UCSD-AML1 (cell line): Measurements from ENCODE around the gene DMRTA1.
"Not testable (repeated sequence)": the region's sequence is repeated elsewhere in the genome, so short reads cannot be mapped to it uniquely, and the experiment has no call there.

Experiments
- DNase-seq: peaks from one replicate; lab custom pipeline; 2025; ENCODE audit not compliant: unreplicated experiment; lab: John Stamatoyannopoulos, UW

Gene DMRTA1, protein sequence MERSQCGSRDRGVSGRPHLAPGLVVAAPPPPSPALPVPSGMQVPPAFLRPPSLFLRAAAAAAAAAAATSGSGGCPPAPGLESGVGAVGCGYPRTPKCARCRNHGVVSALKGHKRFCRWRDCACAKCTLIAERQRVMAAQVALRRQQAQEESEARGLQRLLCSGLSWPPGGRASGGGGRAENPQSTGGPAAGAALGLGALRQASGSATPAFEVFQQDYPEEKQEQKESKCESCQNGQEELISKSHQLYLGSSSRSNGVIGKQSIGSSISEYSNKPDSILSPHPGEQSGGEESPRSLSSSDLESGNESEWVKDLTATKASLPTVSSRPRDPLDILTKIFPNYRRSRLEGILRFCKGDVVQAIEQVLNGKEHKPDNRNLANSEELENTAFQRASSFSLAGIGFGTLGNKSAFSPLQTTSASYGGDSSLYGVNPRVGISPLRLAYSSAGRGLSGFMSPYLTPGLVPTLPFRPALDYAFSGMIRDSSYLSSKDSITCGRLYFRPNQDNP

GRCh38 chr9:22446589-22446949 lies at the start of gene DMRTA1:
TSS of gene DMRTA1 (plus strand) at chr9:22446824. CDS start at chr9:22447066, 242 bp downstream.
- no peak for DNase-seq

GRCh38 chr9:22401671-22402070 lies 45.0 kb upstream of the DMRTA1 start:
- DNase-seq = no peak

- DNase-seq = no peak
Measured at GRCh38 chr9:22405869-22406659, 40.6 kb upstream of the DMRTA1 start.

DNA sequence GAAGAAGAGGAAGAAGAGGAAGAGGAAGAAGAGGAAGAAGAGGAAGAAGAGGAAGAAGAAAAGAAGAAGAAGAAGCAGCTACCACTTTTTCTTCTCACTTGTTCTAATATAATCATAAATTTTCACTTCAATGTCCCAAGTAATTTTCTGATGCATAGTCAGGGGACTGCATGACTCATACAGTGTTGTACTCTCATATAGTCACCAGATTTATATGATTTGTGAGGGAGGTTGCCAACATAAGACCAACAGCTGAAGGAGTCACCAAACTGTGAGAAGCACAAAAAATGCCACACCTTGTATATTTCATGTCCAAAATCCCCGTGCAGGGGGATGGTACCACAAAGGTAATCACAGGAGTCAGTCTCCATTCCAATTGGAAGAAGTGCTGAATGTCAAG lies 32.7 kb upstream of the DMRTA1 start:
- DNase-seq = no peak

- no peak for DNase-seq
Measured at GRCh38 chr9:22415941-22416691, 30.5 kb upstream of the DMRTA1 start.

DNA sequence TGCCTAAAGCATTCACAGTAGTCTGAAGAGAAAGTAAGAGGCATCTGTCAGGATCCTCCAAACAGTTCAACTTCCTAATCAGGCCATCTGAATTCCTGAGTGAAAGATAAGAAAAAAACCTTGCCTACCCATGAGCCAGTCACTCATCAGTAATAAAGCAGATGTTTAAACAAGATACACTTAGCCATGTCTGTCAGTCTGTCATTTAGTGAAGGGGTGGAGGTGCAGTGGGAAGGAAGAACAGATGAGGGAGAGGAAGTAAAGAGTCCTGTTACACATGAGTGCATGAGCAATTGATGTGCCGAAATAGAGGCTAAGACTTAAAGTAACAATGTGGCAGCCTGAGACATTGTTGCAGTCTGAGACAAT lies 29.9 kb upstream of the DMRTA1 start:
- no peak for DNase-seq

DNA sequence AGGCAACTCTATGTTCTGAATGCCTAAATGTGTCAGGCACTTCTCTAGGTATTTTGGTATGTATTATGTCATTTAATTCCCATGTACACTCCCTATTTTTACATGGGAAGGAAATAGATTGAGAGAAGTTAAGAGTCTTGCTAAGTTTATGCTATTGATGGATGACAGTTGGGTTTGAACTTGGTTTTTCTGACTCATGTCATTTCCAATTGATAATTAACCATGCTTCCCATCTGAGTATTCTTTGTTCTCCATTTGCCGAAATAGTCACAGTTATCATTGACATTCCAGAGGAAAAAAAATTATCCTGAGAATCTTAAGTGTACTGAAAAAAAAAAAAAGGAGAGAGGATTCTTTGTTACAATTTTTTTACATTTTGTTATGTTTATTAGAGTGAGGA lies 23.1 kb upstream of the DMRTA1 start:
- no peak for DNase-seq

- DNase-seq = no peak
Measured at GRCh38 chr9:22424616-22425015, 22.0 kb upstream of the DMRTA1 start.

DNA sequence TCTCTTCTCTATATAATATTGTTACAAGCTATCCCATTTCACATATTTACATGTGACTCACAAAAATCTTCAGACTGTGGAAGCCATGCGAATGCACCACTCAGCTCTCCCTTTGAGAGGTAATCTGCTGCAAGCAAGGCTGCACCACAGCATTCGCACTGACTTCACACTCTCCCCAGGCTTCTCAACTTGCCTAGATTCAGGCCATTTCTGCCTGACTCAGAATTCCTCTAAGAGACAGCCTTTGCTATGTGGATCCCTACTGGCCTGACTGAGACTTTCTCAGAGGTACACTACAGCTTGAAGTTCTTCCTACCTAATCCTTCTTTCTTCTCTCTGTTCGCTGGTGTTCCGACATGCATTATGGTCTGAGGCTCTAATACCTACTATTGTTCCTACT lies 21.1 kb upstream of the DMRTA1 start:
- no peak for DNase-seq

DNA sequence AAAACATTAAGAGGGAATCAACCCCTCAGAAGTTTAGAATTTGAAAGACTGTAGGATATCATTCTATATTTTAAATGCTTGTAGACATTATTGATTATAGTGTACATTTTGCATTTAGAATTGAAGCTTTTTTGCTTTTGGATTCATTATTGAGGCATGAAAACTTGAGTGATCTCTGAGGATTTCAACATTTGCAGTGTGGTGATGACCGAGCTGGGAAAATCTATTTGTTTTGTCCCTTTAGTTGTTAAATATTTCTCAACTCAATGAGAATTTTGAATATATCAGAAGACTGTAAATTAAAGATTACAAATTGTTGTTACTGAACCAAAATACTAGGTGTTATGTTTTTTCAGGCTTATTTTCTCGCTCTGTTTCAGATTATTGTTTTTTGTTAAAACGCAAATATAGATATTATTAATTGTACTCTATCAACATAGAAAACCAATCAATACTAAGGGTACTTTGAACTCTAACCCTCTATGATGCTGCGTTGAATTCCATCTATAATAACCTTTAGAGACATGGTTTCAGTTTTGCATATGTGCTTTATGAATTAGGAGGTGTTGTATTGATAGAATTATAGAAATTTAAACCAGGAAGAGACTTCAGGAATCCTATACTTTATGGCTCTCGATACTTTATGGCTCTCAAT lies 19.3 kb upstream of the DMRTA1 start:
- DNase-seq = no peak

DNA sequence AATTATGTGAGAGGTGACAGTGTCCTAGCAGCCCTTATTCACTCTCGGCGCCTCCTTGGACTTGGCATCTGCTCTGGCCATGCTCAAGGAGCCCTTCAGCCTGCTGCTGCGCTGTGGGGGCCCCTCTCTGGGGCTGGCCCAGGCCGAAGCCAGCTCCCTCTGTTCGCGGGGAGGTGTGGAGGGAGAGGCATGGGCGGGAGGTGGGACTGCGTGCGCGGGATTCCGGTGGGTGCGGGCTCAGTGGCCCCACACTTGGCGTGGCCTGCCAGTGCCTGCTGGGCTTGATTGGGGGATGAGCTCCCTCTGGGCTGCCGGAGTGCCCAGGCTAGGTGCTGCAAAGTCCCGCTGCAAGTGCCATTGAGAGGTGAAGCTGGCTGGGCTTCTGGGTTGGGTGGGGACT lies 12.9 kb upstream of the DMRTA1 start:
- no peak for DNase-seq

DNA sequence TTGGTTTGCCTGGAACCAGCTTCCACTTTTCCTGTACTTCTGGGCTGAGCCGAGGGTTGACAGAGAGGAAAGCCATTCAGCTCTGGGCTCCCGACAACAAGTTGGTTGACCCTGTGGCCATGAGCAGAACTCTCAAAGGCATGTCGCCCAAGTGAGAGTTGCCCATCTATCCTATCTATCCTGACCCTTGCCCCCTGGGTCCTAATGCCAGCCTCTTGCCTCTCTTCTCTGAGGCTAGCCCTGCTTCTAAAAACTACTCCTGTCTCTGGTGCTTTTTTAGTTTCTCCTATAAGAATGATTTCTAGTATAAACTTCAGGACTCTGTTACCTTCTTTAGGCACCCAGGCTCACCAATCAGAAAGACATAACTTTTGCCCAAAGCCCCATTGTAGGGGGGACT lies 11.4 kb upstream of the DMRTA1 start:
- DNase-seq = not testable (repeated sequence)

DNA sequence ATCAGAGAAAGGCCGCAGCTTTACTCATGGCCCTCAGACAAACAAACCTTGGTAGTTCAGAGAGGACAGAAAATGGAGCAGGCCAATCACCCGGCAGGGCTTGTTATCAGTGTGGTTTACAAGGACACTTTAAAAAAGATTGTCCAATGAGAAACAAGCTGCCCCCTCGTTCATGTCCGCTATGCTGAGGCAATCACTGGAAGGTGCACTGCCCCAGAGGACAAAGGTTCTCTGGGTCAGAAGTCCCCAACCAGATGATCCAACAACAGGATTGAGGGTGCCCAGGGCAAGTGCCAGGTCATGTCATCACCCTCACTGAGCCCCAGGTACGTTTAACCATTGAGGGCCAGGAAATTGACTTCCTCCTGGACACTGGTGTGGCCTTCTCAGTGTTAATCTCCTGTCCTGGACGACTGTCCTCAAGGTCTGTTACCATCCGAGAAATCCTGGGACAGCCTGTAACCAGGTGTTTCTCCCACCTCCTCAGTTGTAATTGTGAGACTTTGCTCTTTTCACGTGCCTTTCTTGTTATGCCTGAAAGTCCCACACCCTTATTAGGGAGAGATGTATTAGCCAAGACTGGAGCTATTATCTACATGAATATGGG lies 9.1 kb upstream of the DMRTA1 start:
- not testable (repeated sequence) for DNase-seq

- no peak for DNase-seq
Measured at GRCh38 chr9:22440841-22441240, 5.8 kb upstream of the DMRTA1 start.

DNA sequence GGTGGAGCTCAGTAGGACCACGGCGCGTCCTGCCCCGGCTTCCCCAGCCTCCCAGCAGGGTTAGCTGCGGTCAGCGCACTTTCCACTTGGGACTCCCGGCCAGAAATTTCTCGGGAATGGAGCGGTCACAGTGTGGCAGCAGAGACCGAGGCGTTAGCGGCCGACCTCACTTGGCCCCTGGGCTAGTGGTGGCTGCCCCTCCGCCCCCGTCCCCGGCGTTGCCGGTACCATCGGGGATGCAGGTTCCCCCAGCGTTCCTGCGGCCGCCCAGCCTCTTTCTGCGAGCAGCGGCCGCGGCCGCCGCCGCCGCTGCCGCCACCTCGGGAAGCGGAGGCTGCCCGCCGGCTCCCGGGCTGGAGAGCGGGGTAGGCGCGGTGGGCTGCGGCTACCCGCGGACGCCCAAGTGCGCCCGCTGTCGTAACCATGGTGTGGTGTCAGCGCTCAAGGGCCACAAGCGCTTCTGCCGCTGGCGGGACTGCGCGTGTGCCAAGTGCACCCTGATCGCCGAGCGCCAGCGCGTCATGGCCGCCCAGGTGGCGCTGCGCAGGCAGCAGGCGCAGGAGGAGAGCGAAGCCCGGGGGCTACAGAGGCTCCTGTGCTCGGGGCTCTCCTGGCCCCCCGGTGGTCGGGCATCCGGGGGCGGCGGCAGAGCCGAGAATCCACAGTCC lies 460 bp downstream of the DMRTA1 start:
- no peak for DNase-seq

DNA sequence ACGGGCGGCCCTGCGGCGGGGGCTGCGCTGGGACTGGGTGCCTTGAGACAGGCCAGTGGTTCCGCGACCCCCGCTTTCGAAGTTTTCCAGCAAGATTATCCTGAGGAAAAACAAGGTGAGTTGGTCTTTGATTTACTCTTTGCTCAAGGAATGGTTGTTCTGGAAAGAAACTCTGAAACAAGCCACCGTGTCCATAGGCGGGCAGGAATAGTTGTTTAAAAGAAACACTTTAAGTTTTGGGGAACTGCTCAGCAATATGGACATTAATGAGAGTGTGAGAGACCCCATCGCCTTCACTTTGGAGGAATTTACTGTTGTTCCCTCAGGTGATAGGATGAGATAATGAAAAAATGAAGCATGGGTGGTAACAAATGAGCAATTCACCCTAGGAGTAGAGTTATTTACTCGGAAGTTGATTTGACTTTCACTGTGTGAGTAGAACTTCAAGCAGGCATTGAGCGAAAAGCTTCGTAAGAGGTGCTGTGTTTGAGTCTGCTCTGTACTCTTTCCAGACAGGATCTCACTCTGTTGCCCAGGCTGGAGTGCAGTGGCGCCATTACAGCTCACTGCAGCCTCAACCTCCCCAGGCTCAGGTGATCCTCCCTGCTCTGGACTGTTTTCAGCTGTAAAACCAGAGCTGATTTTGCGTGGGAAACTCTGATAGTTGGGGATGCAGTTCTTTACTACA lies 1.1 kb downstream of the DMRTA1 start:
- no peak for DNase-seq

- no peak for DNase-seq
Measured at GRCh38 chr9:22449719-22450118, 3.1 kb downstream of the DMRTA1 start.

- DNase-seq = peak; percentile 21
Measured at GRCh38 chr9:22452415-22453010, 5.9 kb downstream of the DMRTA1 start.

GRCh38 chr9:22454016-22454415 lies 7.4 kb downstream of the DMRTA1 start:
- DNase-seq = no peak
